HepG2 (cell line): ENCODE data around the gene ARL2. TPM values are rescaled to one million over a fixed set of nuclear protein-coding genes. Genes with fewer than 3 reads are reported as not detected.

Experiments
- ADNP ChIP-seq: sonication (generic); formaldehyde crosslinking; IDR thresholded peaks from 2 replicates; pipeline ENCODE4 v1.4.0; 2020; ENCODE audit warnings: missing genetic modification reagents
- ATF2 ChIP-seq: sonication (generic); formaldehyde crosslinking; IDR thresholded peaks from 2 replicates; pipeline ENCODE4 v1.4.0; 2020; ENCODE audit warnings: missing genetic modification reagents
- KDM1A ChIP-seq: IDR thresholded peaks from 2 replicates; pipeline ENCODE4 v1.6.1; 2016; ENCODE audit warnings: missing compliant biosample characterization
- MXI1 ChIP-seq: IDR thresholded peaks from 3 replicates; pipeline ENCODE4 v1.6.1; 2012; ENCODE audit warnings: low read depth, low read length, inconsistent platforms, borderline replicate concordance
- PATZ1 ChIP-seq: sonication (generic); formaldehyde crosslinking; IDR thresholded peaks from 2 replicates; pipeline ENCODE4 v1.4.0; 2020; ENCODE audit warnings: missing genetic modification reagents
- PPARG ChIP-seq: conservative IDR thresholded peaks from 2 replicates; pipeline ENCODE4 v1.6.1; 2016; ENCODE audit warnings: missing biosample characterization, missing genetic modification reagents
- SAP130 ChIP-seq: IDR thresholded peaks from 2 replicates; pipeline ENCODE4 v1.6.1; 2016; ENCODE audit warnings: low read depth
- SMARCE1 ChIP-seq: fragments of 450-650 bp; IDR thresholded peaks from 2 replicates; pipeline ENCODE4 v1.6.1; 2017; ENCODE audit warnings: borderline replicate concordance
- TCF7L2 ChIP-seq: IDR thresholded peaks from 2 replicates; pipeline ENCODE4 v1.6.1; 2011; ENCODE audit warnings: mild to moderate bottlenecking, low read depth, low read length, moderate library complexity
- ZFAT ChIP-seq: sonication (generic); formaldehyde crosslinking; conservative IDR thresholded peaks from 2 replicates; pipeline ENCODE4 v1.8.1; 2023; ENCODE audit warnings: missing genetic modification reagents, inconsistent platforms
- ZHX2 ChIP-seq, 2 experiments: sonication (generic) in 1 of 2; formaldehyde crosslinking in 1 of 2; IDR thresholded peaks; 2 replicates each; pipeline versions ENCODE4 v1.6.1 to v1.9.0; 2014 to 2022; ENCODE audit warnings: antibody characterized with exemption in 1 of 2, borderline replicate concordance in 1 of 2, inconsistent platforms in 1 of 2, low read depth in 1 of 2, missing genetic modification reagents in 1 of 2
- ZMYM2 ChIP-seq: sonication (generic); formaldehyde crosslinking; IDR thresholded peaks from 2 replicates; pipeline ENCODE4 v1.8.0; 2022; ENCODE audit warnings: mild to moderate bottlenecking, missing genetic modification reagents
- ZNF3 ChIP-seq: IDR thresholded peaks from 2 replicates; pipeline ENCODE4 v1.7.0; 2017; ENCODE audit warnings: inconsistent platforms
- ZNF317 ChIP-seq: sonication (generic); formaldehyde crosslinking; IDR thresholded peaks from 2 replicates; pipeline ENCODE4 v1.5.0; 2020; ENCODE audit warnings: mild to moderate bottlenecking, missing genetic modification reagents
- ZNF580 ChIP-seq: IDR thresholded peaks from 2 replicates; pipeline ENCODE4 v1.6.1; 2016; ENCODE audit warnings: low read depth, borderline replicate concordance
- ZNF709 ChIP-seq: sonication (generic); formaldehyde crosslinking; IDR thresholded peaks from 2 replicates; pipeline ENCODE4 v1.5.0; 2020; ENCODE audit warnings: mild to moderate bottlenecking, missing genetic modification reagents
- ZNF746 ChIP-seq: sonication (generic); formaldehyde crosslinking; IDR thresholded peaks from 2 replicates; pipeline ENCODE4 v1.8.0; 2022; ENCODE audit warnings: mild to moderate bottlenecking, missing genetic modification reagents
- ZSCAN31 ChIP-seq: sonication (generic); formaldehyde crosslinking; IDR thresholded peaks from 2 replicates; pipeline ENCODE4 v1.5.0; 2020; ENCODE audit warnings: low read depth, mild to moderate bottlenecking, missing genetic modification reagents
- polyA plus RNA-seq, 8 experiments: library from polyadenylated mRNA; depleted of rRNA in 3 of 8; stranded (reverse) in 7 of 8; unstranded in 1 of 8; fragments of >200 nt; fragmentation: Illumina TruSeq in 4 of 8; extraction: Trizol in 4 of 8; gene quantifications; 2 replicates each; pipeline versions ENCODE4 v1.2.1 to v1.2.3, GENCODE V29; 2011 to 2016; ENCODE audit warnings: low read depth in 4 of 8, missing spikeins in 1 of 8, mixed read lengths in 1 of 8; ENCODE audit not compliant: insufficient read depth in 1 of 8
- total RNA-seq, 5 experiments: library from RNA; depleted of rRNA; stranded (reverse); fragments of >200 nt; fragmentation: Illumina TruSeq; extraction: Trizol; gene quantifications; 2 replicates each; pipeline ENCODE4 v1.2.3, GENCODE V29; 2016; ENCODE audit warnings: low read depth in 1 of 5

The ARL2 gene
- total and polyA plus RNA-seq, 2 of the 13 experiments (the other 11 are each of a cell fraction or from before 2014, with no cell fraction given): 82.9 to 84.4 TPM

GRCh38 chr11:65014726-65015227 lies 817 bp downstream of the ARL2 start (continued):
- no peak for TF ChIP-seq ZHX2 (IDR thresholded peaks at IDR 0.05; ENCODE audit: low read depth)
- no peak for TF ChIP-seq ZHX2 (CRISPR knock-in tag; IDR thresholded peaks at IDR 0.05; ENCODE audit: borderline replicate concordance)
- no peak; the same call in 1 of the 2 replicates for TF ChIP-seq ZNF580 (CRISPR knock-in tag)
- no peak for TF ChIP-seq SMARCE1
- no peak for TF ChIP-seq ZFAT
- TF ChIP-seq TCF7L2: no peak
- TF ChIP-seq ADNP (CRISPR knock-in tag): 0 out of 2 replicates have a peak, but pooled peaks have one; percentile 59
- TF ChIP-seq ATF2 (CRISPR knock-in tag): no peak
- TF ChIP-seq ZMYM2 (CRISPR knock-in tag): no peak
- TF ChIP-seq ZNF709 (CRISPR knock-in tag): no peak
- TF ChIP-seq ZSCAN31 (CRISPR knock-in tag): no peak
- no peak for TF ChIP-seq PATZ1
- TF ChIP-seq PPARG: no peak
- no peak for TF ChIP-seq ZNF317 (CRISPR knock-in tag)
- TF ChIP-seq KDM1A: 0 out of 2 replicates have a peak, but pooled peaks have one; percentile 63
- TF ChIP-seq ZNF746: no peak
- TF ChIP-seq MXI1: no peak
- TF ChIP-seq SAP130 (CRISPR knock-in tag): no peak
- no peak for TF ChIP-seq ZNF3 (CRISPR knock-in tag)
